Activated CD8-positive, alpha-beta memory T cell treated with anti-CD3 and anti-CD28 coated beads for 1 hour (primary cell): Measurements from ENCODE around the gene ORM1.

ENCODE experiments used
- DNase-seq, 2 donors: peaks; one replicate each; pipeline ENCODE4 v3.0.0-alpha.2; 2020; ENCODE audit warnings: low read depth in 1 of 2; ENCODE audit errors: extremely low read depth in 1 of 2

The ORM1 gene

DNA sequence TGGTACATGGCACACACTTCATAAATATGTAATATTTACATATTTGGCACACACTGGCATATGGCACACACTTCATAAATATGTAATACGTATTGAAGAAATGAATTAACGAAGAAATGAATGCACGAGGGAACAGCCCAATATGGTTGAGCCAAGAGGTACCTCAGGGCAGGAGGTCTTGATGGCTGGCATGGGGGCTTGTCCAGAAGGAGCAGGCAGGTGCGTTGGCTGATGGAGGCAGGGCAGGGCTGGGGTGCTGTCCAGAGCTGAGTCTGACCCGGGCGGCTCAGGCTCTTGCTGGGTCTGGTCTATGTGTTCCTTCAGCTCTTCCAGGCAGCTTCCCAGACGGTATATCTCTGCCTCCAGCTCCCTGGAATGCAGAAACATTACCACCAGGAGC lies 38.6 kb downstream of the ORM1 start:
- no peak for DNase-seq

DNA sequence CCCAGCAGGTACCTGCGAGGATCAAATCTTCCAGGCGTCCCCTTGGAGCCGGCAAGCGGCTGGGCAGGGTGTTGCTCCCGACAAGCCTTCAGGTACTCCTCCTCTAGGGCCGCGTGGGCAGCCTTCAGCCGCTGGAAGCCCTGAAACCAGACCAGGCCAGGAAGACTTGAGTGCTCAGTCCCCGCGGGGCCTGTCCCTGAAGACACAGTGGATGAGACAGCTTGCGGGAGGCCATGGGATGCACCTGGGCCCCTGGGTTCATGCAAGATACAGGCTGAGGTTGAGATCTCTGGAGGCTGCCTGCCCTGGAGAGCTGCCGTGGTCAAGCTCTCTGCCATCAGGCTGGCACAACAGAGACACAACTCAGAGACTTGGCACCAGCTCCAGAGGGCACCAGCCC lies 39.5 kb downstream of the ORM1 start:
- DNase-seq, result no peak

DNA sequence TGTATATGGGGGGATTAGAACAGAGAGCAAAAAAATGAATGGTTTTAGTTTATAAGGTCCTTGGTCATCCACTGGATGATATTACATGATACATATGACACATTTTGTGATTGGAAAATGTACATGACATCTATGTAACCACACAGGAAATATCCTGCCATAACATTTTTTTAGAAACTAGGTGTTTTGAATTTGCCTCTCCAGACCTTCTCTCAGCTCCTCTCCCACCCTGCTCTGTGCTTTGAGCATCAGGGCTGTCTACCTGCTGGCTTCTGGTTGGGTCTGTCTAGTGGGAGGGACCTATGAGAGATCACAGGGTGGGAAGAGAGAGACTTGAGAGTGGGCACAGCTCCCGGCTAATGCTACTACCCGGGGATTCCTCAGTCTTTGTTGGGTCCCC lies 40.5 kb downstream of the ORM1 start:
- no peak for DNase-seq

DNA sequence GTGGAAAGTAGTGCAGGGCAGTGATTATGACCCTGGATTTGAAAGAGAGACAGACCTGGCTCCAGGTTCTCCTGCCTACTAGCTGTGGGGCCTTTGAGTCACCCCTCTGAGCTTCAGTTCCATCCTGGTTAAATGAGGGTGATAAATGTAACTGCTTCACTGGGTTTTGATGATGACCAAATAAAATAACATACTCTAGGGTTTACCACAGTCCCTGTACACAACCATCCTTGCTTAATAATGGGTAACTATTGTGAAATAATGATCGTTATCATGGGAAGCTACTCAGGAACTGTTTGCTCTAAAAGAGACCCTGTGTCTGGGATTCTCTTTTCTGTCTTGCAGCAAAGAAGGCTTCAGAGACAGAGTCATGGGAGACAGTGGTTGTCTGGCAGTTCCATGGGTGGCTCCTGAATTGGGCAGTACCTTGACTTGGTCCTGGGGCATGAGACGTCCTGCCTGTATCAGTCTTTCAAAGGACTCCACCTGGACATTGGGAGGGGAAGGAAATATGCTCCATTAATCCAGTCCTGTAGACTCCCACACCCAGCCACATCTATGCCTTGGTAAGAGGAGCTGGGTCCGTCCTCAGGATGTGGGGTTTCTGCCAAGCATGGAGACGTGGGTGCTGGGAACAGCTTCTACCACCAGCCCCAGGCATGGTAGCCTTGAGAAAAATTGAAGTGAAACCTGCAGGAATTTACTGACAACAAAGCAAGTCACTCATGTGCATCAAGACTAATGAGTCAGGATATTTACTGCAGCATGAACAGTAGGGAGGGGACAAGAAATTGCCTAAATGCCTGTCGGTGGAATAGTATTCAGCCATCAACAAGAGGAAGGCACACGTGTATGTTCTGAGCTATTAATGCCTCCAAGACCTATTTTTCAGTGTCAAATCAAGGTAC lies 41.5 kb downstream of the ORM1 start:
- DNase-seq, result no peak

DNA sequence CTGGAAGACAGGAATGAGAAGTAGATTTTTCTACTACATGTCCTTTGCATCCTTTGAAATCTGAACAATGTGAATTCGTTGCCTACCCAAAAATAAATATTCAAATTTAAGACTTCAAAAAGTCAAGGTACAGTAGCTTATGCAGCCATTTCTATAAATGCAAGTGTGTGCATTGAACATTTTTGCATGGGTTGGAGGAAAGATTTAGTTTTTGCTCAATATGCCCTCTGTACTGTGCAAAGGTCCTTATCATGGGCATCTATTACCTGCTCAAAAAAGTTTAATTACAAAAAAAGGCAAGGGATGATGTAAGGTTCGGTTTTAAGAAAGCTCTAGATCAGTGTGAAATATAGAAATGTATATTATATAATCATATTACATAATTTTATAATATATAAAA lies 42.3 kb downstream of the ORM1 start:
- no peak for DNase-seq

DNA sequence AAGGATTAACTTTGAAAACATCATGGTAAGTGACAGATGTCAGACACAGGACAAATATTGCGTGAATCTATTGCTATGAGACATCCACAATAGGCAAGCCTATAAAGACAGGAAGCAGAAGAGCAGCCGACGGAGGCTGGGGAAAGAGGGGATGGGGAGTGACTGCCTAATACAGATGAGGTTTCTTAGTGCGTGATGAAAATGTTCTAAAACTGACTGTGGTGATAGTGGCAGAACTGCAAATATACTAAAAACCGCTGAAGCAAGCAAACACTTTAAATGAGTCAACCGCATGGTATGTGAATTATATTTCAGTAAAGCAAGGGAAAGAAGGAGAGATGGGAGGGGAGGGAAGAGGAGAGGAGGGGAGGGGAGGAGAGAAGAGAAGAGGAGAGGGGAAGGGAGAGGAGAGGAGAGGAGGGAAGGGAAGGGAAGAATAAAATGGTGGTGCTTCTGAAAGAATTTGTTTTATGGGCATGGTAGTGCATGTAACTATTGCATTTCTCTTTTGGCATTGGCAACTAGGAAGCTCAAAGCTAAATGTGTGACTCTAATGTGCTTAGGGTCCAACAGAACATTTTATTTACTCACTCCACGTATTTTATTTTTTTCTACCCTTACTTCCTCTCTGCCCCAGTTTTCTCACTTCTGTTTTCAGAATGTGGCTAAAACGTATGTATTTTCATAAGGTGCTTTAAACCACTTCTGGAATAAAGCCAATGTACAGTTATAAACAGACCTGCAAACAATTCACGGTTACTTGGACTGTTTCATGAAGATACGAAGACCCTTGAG lies 43.6 kb downstream of the ORM1 start:
- DNase-seq, result no peak

DNA sequence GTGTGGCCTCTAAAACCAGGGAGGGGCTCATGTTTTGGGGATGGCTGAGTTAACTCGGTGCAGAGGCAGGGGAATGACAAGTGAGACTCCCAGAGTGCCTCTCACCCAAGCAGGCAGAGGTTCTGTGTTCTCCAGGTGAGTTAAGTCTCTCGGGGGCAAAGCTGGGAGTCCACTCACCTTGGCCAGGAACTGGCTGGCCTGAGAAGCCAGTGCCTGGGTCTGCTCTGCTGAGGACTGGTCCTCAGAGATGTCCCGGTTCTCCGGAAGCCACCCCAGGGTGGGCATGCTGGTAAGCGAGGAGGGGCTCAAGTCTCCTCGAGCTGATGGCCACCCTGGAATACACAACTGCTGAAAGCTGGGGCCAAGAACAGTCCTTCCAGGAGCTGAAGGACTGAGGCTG lies 44.5 kb downstream of the ORM1 start:
- DNase-seq, result no peak

DNA sequence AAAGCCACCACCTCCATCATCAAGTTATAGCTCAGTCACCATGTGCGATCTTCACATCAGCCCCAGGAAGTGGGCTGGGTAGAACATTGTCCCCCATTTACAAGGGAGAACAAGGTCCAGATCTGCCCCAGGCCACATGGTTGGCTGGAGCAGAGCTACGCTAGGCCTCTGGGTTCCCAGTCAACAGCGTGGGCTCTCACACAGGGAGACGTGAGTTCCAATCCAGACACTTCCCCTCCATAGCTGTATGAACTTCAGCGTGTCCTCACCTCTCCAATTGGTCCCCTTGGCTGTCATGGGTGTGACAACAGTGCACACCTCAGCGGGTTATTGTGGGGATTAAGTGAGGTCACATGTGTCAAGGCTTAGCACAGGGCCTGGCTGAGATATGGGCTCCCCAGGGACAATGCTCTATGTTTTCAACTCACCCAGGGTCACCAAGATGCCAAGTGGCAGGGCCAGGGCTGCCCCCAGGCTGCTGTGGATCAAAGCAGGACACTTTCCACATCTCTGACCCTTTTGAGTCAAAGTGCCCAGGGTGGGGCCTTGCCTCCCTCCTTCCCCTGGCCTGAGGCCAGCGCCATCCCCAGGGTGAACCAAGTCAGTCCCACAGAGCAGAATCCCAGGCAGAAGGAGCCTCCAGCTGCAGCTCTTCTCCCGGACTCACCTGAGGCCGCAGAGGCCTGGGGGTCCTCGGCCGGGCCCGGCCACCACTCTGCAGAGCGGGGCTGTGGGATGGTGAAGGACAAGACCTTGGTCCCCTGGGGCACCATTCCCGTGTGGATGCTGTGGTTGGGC lies 45.1 kb downstream of the ORM1 start:
- no peak for DNase-seq

DNA sequence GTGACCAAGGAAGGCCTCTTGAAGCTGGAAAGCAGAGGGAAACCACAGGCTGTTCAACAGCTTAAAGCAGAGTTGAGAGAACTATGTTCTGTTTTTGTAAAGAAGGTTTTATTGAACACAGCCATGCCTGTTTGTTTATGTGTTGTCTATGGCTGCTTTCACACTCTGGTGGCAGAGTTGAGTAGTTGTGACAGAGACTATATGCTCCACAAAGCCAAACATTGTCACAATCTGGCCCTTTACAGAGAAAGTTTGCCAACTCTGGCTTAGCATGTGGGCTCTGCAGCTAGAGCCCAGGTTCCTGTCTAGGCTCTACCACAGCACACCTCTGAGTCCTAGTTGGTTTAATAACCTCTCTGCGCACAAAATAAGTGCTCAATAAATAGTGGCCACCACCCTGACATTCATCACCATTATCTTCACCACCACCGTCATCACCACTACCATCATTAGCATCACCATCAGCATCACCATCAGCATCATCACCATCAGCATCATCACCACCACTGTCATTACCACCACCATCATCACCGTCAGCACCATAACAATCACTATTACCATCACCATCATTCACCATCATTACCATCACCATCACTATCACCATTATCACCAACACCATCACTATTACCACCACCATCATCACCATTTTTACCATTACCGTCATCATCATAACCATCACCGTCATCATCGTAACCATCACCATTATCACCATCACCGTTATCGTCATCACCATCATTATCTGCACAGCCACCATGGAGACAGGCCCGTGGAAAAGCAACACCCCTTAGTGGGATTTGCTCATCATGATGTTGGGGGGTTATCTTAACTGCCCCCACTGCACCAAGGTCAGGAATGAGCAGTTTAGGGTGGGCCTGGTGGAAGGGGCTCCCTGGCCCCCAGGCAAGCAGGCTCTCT lies 46.6 kb downstream of the ORM1 start:
- no peak for DNase-seq

DNA sequence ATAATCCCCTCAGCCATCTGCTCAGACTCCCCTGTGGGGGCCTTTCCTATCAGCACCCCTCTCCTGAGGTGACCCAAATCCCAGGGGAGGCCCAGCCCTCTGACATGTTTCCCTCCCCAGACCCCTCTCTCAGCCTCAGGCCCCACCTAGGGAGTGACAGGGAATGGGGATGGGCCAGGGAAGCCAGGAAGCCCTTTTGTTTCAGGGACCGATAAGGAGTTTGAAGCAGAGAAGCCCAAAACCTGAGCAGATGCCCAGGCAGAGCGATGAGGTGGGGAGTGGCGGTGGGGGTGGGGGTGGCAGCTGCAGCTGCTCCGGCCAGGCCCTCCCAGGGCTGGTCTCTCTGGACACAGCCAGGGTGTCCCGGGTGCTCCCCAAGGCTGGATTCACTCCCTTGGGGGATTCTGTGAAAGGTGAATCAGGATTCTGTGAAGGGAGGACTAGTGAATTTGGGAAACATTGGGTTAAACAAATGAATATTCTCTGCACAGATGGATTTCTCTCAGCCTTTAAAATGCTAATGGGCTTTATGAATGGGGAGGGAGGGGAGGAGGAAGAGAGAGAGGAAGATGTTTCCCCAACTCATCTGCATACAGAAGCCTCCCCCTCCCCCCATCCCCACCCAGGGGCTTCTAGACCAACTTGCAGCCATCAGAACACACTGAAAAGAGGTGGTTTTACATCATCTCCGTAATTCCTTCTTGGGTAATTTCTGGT lies 47.5 kb downstream of the ORM1 start:
- no peak for DNase-seq

DNA sequence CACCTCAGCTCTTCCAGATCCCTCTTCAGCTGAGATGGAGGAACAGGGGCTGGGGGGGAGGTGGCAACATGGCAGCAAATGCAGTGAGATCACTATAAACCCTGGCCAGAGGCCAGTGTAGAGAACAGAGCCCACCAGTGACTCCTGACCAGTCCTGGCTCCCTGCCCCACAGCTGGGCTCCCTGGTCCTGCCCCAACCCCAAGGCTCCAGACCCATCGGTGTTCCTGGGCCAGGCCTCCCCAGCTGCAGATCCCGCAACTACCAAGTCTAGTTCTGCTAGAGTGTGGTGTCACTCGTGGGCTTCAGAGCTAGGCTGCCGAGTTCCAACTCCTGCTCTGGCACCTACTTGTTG lies 48.0 kb downstream of the ORM1 start:
- DNase-seq, result no peak

DNA sequence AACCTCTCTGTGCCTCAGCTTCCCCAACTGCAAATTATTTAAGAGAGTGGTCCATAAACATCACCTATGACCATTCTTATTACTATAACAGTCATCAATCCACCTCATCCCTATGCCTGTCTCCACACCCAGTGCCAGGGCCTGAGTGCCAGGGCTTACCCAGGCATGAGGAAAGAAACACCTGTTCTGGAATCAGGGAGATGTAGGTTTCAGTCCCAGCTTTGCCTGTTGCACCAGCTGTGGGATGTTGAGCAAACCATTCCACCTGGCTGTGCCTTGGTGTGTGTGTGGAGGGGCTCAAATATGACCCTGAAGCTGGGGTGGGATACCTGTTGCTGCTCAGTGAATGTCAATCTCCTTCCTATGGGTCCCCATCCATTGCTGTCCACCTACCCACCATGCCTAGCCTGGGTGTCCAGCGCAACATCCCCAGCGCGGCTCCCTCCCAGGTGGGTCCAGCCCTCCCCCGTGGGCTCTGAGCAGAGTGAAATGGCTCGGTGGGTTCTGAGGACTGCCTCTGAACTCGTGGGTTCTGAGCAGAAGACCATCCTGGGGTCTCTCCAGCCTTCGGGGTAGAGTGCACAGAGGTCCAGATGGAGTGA lies 48.5 kb downstream of the ORM1 start:
- no peak for DNase-seq

DNA sequence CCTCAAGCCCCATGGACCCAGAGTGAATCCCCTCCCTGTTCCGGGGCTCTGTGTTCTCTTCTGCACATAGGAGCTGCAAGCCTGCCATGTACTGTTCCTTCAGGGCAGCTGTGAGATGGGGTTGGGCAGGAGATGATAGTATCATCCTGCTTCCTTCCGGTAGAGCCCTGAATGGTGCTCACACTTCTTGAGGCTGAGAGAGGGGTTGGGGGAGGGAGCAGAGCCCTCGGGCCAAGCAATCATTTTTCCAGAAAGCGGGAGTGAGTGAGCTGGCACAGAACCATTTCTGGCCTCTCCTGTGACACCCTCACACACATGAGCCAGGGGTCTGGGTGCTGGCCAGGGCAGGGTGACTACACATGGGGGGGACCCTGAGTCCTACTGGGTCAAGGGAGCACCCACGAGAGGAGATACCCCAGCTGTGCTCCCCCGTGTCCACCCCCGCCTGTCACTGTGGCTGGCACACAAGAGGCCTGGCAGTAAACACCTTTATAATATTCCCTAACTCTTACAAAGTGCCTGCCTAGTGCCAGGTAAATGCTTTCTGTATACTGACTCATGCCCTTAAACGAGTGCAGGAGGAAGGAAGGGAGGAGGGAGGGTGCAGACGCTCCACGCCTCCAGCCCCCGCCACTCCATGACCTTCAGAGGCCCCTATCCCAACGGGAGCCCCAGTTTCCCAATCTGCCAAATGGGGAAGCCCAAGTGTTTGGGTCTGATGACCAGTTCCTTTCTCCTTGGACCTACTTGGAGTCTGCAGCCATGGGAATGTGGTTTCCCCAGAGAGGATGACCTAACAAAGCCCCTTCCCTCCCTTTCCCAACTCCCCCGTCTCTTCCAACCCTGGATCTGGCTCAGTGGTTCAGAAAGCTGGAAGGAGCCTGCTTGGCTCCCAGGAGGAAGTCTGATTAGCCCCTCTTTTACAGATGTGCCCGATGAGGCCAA lies 49.3 kb downstream of the ORM1 start:
- no peak for DNase-seq

DNA sequence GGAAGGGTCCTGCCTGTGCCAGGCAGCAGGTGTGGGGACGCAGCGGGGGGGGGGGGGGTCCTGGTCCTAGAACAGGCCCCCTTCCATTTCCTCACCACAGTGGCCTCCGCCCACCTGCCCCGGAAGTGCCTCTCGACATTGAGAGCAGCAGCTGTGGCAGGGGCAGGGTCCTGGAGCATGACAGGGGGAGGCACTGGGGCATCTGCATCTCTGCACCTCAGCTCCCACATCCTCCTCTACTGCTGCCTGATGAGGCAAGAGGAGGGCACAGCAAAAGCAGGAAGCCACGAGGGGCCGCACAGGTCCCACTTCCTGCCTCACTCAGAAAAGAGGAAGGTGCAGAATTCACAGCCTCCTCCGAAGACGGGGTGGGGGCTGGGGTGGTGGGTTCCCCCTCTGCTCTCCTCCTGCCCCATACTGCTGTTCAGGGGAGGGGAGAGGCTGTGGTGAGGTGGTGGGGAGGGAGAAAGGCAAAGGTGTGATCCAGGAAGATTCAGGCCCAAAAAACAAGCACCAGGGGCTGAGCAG lies 50.1 kb downstream of the ORM1 start:
- DNase-seq, result peak; percentile 62 to 69

DNA sequence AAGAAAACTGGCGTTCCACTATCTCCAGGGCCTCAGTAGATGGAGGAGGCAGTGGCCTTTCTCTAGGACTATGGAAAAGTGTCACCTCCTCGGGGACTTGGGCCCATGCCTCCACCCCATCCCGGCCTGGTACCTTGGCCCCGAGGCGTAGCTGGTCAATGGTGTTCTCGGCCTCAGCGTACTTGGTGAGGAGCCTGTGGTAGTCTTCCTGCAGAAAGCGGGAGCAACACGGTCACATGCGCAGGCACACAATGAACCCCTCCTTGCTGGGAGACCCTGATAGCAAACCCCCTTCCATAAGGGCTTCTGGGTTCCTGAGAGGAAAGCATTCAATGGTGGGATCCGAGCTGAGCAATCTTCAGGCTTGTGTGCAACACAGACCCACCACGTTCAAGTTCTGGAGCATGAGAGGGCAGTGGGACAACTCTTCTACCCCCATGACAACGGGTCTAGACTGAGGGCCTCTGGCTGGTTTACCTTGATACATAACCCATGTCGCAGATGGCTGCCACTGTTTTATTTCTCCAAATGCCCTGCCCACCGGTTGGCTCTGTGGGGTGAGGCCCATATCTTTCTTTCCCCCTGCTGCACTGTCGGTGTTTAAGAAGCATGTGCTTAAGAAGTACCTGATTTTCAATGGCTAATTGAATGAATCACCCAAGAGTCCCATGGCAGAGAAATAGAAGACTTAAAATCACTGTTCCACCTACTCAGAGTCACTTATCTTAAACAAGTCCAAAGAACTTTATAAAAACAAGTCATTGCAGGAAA lies 51.2 kb downstream of the ORM1 start:
- no peak for DNase-seq

DNA sequence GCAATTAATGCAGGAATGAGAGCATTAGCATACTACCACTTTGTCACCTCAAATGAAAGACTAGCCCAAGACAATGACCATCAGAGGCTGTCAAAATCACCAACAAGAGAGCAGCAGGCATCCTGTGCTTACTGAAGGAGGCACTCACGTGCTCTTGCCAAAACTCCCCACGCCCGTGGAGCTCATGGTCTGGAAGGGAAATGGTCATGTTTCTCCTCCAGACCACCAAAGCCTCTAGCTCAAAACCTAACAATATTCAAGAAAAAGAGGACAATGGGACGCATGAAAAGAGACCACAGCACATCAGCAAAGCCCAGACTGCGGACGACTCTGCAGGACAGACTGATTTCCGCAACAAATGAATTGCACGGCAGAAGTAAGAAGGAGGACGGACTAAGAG lies 52.0 kb downstream of the ORM1 start:
- DNase-seq, result no peak
